IPS-NIHi11 (cell line): ENCODE data around the gene JARID2.

Experiments
- DNase-seq: peaks from one replicate; pipeline ENCODE4 v3.0.0; 2012; ENCODE audit warnings: mixed read lengths, low spot score

JARID2 gene

DNA sequence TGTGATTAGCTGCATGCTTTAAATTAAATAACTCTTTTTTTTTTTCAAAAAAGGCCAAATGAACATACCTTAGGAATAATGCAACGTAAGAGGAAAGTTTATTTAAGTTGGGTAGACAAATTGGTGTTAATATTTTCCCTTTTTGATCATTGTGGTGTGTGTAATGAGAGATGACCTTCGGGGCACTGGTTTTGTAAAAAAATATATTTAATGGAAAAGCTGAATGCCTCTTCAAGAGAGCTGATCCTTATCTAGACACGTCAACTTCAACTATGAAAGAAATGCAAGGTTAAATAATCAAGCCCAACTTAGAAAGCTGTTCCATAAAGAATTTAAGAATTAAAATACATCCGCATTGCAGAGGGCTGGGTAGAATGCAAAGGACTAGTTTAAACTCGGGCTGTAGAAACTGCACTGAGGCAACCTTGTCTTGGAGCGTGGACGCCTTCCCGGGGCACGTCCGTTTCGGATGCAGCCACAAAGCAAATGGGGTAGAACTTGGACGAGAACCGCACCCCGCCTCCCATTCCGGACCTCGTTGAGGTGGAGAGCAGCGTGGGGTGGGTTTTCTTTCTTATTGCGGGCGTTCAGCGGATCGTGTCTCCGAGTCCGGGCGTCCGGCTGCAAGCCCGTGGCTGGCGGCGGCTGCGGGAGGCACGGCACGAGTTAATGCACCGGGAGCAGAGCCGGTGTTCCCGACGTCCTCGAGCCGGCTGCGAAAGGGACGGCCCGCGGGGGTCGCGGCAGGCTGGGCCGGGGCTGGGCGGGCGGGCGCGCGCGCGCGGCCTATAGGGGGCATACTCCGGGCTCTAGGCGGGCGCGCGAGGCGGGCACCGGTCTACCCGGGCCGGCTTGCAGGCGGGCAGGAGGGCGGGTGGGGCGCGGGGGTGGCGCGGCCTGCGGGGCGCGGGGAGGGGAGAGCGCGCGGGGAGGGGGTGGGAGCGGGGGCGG, 1.9 kb downstream of the JARID2 start:
- DNase-seq, result peak; percentile 76

DNA sequence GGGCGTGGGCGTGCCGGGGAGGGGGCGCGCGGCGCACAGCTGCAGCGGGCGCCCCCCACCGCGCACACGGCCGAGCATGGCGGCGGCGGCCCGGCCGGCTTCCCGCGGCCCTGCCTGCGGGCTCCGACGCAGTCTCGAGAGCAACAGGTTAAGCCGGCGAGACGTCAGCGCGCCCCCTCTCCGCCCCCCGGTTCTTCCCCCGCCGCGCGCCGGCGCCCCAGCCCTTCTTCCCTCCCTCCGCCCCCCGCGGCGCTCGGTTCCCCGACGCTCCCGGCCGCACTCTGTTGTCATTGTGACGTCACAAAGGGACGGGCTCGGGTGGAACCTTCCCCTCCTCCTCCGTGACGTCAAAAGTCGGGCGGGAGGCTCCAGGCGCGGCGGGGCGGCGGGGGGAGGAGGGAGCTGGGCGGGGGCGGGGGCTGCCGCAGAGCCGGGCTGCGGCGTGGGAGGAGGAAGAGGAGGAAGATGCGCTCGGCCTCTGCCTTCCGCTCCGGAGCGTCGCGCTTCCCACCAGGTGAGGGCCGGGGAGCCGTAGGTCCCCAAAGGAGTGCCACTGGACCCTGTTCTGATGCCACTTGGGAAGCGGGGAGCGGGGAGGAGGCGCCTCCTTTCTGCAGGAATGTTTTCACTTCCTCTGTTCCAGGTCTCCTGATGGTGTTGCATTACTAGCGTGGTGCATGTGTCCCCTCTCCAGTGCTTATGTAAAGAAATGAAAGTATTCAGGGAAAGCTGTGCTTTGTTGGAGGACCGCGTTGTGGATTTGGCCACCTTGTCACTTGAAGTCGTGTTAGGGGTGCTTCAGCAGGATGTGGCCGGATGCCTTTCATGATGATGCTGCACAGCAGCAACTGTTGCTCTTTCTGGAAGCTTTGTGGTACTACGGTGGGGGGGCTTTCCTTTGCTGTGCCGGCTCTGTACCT, 2.8 kb downstream of the JARID2 start:
- peak; percentile 93 for DNase-seq

DNA sequence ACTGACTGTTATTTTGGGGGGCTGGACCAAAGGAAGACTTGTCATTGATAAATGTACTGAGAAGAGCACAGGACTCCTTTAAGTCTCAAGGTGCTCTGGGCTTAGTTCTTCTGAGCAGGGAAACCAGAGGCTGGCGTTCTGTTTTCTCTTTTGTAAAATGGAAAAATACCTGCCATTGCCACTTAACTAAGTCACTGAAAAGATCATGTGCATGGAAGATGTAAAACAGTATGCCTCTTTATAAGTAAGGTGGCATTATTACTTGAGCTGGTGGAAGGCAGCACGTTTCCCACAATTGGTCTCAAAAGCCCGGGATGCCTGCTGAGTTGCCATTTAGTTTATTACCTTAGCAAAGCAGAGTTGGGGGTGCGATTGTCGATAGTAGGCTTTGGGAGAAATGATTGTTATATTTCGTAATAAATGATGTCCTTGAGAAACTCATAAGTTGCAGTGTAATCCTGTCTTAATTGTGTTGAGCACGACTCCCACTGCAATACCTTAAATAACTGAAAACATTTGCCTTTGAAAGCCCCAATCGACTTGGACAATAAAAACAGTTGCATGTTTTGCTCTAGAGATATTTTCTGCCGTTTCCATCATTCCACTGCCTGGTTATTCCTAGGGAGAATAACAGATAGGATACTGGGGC, 3.6 kb downstream of the JARID2 start:
- DNase-seq, result no peak

DNA sequence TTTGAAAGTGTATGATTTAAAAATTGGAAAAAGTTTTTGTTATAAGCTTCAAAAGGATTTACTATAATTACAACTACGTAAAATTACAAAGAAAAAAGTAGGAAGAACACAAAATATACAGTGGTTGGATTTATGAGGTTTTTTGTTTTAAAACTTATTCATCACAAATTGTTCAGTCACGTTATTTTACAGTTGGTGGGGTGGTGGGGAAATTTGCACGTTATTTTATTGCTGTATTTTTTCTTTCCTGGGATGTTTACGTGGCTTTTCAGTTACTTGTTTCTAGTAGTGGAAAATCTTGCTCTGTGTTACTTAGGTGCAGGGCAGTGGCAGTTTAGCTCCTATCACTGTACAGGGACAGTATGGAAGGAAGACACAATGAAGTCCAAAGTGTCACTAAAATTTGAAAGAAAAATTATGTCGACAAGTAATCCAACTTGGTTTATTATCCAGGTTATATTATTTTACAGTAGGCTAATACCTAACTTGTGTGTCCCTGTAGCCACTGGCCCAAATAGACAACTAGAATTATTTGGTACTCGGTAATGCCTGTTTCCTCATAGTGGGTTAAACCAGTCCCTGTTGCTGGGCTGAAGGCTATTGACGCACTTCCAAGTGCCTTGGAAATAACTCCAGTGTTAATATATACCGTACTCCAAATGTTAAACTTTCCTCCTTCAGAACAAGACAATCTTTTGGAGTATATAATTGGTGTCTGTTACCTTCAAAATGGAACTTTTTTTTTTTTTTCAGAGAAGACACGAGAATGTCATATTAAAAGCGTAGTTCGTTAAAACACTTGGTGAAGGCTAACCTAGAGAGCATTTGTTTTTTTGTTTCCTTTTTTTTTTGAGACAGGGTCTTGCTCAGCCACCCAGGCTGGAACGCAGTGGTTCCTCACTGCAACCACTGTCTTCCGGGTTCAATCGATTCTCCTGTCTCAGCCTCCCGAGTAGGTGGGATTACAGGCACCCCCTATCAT, 4.6 kb downstream of the JARID2 start:
- no peak for DNase-seq

DNA sequence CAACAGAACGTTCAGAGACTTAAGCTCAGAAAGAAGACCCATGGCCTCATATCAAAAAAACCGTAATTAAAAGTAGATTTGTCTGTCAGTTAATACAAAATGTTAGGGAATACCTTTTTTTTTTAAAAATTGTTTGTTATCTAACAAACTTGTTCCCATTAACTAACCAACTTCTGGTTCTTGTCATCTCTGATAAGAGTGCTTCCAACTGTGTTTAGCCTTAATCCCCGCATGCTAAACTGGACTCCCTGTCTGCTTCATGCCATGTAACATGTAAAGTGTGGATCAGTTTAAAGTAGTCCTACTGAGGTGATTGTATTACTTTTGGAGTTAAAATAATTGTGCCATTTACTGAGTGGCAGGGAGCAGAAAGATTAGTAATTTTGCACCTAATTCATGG, 6.3 kb downstream of the JARID2 start:
- no peak for DNase-seq

- DNase-seq, result no peak
Observed at GRCh38 chr6:15253203-15254022, 7.5 kb downstream of the JARID2 start.

GRCh38 chr6:15254070-15254975, 8.5 kb downstream of the JARID2 start:
- DNase-seq, result no peak

GRCh38 chr6:15255481-15255880, 9.6 kb downstream of the JARID2 start:
- DNase-seq, result no peak

DNA sequence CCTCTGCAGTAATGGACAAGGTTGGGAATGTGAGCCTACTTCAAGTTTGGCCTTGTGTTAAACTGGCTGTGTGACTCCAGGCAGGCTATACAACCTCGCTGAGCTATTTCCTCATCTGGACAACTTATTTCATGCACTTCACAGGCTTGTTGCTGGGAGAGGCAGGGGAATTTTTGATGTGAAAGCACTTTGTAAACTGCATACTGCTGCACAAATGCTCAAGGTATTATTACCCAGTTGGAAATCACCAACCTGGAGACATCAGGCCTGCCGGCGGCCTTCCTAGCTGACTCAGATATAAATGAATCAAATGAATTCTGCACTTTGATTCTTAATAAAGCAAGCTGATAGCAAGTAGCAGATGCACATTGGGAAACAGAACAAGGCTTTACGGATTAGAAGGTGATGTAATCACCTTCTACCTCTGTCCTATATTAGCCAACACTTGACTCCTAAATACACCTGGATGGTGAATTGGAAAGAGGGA, 10.1 kb downstream of the JARID2 start:
- DNase-seq, result no peak

DNA sequence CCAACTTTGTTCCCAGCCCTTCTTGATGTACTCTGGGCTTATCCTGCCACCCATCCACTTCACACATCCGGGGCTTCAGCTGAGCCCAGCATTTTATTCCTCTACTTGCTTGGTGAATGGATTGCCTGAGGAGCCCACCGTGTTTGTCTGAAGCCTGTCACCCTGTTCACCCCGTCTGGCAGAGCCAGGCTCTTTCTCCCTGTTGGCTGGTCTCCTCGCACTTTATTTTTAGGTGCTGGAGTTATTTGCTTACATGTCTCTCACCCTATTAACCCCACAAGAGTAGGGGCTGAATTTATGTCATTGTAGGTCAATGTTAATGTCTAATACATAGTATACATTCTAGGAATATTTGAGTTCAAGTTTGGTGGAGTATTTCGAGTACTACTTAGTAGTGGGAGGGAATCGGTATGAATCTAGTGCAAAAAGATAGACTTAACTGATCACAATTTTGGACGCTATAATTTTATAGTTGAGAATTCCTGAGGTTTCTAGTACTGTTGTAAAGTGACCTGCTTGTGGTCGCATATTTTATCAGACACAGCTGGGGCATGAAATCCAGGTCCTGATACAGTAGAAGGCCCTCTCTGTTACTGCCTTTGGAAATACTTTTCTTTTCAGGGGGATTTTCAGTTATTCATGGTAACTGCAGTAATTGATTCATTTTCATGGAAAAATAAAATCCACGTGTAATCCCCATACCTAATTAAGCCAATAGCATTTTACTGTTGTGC, 10.8 kb downstream of the JARID2 start:
- no peak for DNase-seq

DNA sequence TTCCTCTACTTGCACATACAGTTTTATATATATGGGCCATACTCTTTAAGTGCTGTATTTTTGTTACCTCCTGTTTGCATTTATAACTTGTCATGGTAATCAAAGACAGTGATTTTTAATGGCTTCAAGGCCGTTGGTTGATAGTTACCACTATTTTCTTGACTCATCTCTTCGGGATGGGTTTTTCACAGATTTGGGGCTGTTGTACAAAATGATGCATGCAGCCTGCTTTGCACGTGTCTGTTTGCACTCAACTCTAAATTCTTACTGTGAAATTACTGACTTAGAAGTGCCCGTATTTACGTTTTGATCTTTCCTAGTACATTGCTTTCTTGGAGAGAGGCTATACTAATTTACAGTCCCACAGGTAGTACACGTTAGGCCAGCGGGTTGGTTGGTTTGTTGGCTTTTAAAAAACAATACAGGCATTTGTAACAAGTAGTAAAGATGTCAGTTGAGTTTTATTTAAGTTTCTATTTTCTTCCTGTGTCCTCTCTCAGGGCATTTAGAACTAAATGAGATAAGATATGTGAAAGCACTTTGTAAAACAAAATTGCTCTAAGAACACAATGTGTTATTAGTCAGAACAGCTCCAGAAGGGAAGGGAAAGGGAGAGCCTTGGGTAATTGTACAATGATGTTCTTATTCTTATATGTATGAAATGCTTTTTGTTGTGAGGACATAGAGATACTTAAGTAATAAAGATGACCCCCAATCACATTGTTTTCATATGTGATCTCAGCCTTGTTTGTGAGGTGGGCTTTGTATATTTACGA, 11.7 kb downstream of the JARID2 start:
- DNase-seq, result no peak

DNA sequence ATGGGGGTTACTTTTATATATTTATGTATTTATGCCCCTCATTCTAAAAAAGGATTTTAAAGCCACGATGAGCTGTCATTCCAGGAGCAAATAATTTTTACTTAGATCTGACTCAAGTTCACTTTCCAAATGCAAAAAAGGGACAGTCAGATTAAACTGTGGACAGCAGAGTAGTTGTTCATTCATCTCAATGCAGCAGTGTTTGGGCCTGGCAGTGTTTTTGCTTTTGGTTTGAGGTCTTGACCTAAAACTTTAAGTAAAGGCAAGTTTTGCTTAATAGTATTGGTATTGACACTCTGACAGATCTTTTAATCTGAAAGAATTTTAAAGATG, 13.9 kb downstream of the JARID2 start:
- DNase-seq, result no peak

- no peak for DNase-seq
Observed at GRCh38 chr6:15260099-15260821, 14.4 kb downstream of the JARID2 start.

- no peak for DNase-seq
Observed at GRCh38 chr6:15263780-15264374, 18.0 kb downstream of the JARID2 start.

- no peak for DNase-seq
Observed at GRCh38 chr6:15264412-15264811, 18.5 kb downstream of the JARID2 start.
